Neural progenitor cell (in vitro differentiated cells): ENCODE data around the gene PHACTR2.

Experiments used
- EZH2phosphoT487 ChIP-seq: fragments of 200-600 bp; sonication (generic); IDR thresholded peaks from 2 replicates; pipeline ENCODE4 v1.6.1; 2017; ENCODE audit warnings: antibody characterized with exemption
- TF ChIP-seq, protein P1 (sequence below): fragments of 200-600 bp; sonication (generic); IDR thresholded peaks from 2 replicates; pipeline ENCODE4 v1.5.1; 2017; ENCODE audit warnings: antibody characterized with exemption, mild to moderate bottlenecking

DNA sequence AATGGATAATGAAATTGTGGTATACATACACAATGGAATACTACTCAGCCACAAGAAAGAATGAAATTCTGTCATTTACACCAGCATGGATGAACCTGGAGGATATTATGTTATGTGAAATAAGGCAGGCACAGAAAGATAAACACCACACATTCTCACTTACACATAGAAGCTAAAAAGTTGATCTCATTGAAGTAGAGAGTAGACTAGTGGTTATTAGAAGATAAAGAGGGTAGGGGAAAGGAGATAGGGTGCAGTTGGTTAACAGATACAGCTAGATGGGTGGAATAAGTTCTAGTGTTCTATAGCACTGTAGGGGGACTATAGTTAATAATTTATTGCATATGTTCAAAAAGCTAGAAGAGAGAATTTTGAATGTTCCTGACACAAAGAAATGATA, 139.9 kb downstream of the PHACTR2 start:
- TF ChIP-seq, protein P1, sequence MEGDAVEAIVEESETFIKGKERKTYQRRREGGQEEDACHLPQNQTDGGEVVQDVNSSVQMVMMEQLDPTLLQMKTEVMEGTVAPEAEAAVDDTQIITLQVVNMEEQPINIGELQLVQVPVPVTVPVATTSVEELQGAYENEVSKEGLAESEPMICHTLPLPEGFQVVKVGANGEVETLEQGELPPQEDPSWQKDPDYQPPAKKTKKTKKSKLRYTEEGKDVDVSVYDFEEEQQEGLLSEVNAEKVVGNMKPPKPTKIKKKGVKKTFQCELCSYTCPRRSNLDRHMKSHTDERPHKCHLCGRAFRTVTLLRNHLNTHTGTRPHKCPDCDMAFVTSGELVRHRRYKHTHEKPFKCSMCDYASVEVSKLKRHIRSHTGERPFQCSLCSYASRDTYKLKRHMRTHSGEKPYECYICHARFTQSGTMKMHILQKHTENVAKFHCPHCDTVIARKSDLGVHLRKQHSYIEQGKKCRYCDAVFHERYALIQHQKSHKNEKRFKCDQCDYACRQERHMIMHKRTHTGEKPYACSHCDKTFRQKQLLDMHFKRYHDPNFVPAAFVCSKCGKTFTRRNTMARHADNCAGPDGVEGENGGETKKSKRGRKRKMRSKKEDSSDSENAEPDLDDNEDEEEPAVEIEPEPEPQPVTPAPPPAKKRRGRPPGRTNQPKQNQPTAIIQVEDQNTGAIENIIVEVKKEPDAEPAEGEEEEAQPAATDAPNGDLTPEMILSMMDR, result no peak
- TF ChIP-seq EZH2phosphoT487, result no peak
